Measurements from ENCODE around the gene GAREM2.

GAREM2 gene

DNA sequence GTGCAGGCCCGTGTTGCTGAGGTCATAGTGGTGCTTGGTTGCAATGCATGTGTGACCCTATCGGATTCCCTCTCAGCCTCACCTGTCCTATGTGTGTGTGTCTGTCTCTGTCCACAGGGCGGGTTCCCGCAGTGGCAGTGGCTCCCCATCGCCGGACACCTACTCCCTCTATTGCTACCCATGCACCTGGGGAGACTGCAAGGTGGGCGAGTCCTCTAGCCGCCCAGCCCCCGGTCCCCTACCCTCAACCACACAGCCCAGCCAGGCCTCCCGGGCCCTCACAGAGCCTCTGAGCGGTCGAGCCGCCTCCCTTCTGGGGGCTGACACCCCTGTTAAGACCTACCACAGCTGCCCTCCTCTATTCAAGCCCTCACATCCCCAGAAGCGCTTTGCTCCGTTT is 14.2 kb downstream of the GAREM2 start:
- DNase-seq (ENCODE audit: low read depth in 1 of 2, low spot score in 1 of 2), result no peak

GRCh38 chr2:26187537-26188104 is 14.7 kb downstream of the GAREM2 start:
- no peak for DNase-seq (ENCODE audit: low read depth in 1 of 2, low spot score in 1 of 2)

GRCh38 chr2:26189123-26189522 is 16.2 kb downstream of the GAREM2 start:
- DNase-seq (ENCODE audit: low read depth in 1 of 2, low spot score in 1 of 2), result no peak

DNA sequence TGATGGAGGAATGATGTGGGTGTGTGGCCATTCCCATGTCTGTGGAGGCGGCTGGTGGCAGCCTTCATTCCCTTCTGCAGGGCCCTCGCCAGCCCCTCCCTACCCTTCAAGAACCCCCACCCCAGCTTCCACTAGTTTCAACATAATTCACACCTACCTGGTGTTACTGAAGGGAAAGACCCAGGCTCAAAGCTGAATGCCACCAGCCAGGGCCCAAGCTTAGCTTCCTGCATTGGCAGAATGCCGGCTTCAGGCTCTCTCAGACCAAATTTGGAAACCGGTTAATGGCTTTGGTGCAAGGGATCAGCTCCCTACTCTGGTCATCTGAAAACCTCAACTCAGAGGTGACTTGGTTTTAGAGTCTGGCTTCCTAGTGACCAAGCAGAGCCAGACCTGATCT is 16.9 kb downstream of the GAREM2 start:
- DNase-seq (ENCODE audit: low read depth in 1 of 2, low spot score in 1 of 2), result no peak

- no peak for DNase-seq (ENCODE audit: low read depth in 1 of 2, low spot score in 1 of 2)
Observed at GRCh38 chr2:26190369-26190768, 17.5 kb downstream of the GAREM2 start.

DNA sequence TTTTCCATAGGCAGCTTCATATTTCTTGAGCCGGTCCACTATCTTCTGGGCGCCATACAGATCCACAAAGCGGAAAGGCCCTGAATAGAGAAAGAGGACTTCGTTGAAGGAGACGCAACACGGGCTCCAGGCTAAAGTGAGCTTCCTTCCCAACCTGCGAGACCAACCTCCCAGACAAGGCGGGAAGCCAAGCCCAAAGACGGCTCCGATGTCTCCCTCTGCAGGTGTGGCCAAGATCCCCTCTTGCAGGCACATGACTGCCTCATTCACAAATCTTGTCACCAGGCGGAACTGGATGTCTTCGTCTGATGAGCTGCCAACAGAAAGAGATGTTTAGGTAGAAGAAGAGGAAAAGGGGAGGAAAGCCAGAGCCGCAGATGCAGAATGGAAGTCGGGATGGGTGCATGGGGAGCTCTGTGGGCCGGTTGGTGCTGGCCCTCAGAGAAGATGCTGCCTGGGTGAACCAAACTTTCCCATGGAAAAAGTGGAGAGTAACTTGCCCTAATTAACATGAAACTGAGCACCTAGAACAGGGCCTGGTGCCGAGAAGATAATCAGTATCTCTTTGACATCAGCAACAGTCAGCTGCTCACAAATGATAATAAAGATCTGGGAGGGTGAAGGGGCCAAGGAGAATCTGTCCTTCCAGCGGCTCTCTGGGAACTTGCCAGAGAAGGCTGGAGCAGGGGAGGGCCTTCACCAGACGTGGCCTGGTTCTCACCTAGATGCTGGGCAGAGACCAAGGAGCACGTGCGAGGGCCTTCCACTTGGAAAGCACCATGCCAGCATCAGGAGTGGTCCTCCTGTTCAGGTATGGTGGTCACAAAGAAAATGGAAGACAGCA is 18.6 kb downstream of the GAREM2 start:
- DNase-seq (ENCODE audit: low read depth in 1 of 2, low spot score in 1 of 2), result no peak

- DNase-seq (ENCODE audit: low read depth in 1 of 2, low spot score in 1 of 2), result no peak
Observed at GRCh38 chr2:26193578-26194231, 20.8 kb downstream of the GAREM2 start.

- DNase-seq (ENCODE audit: low read depth in 1 of 2, low spot score in 1 of 2), result no peak
Observed at GRCh38 chr2:26195040-26195984, 22.4 kb downstream of the GAREM2 start.

- no peak for DNase-seq (ENCODE audit: low read depth in 1 of 2, low spot score in 1 of 2)
Observed at GRCh38 chr2:26196683-26197418, 24.0 kb downstream of the GAREM2 start.

- no peak for DNase-seq (ENCODE audit: low read depth in 1 of 2, low spot score in 1 of 2)
Observed at GRCh38 chr2:26197516-26197915, 24.6 kb downstream of the GAREM2 start.

DNA sequence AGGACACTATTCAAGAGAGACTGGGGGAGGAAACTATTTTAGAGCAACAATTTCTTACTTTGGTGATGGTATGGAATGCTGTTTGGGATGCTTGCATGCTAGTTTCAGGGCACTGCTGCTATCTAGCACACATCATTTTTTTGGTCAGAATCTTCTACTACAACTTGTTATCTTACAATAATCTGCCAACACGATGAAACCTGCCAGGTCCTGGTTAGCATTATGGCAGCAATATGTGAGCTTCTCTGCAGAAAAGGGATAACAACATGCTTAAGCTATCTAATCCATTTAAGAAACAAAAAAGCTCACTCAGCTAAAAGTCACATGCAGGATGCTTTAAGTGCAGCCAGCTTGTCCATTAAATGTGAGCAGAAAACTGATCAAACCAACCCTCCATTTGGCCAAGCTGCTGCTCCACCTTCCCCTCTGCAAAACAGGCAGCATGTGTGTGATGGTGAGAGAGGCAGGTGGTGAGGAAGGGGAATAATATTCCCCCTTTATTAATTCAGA is 30.1 kb downstream of the GAREM2 start:
- no peak for DNase-seq (ENCODE audit: low read depth in 1 of 2, low spot score in 1 of 2)

GRCh38 chr2:26203906-26204305 is 31.0 kb downstream of the GAREM2 start:
- no peak for DNase-seq (ENCODE audit: low read depth in 1 of 2, low spot score in 1 of 2)

DNA sequence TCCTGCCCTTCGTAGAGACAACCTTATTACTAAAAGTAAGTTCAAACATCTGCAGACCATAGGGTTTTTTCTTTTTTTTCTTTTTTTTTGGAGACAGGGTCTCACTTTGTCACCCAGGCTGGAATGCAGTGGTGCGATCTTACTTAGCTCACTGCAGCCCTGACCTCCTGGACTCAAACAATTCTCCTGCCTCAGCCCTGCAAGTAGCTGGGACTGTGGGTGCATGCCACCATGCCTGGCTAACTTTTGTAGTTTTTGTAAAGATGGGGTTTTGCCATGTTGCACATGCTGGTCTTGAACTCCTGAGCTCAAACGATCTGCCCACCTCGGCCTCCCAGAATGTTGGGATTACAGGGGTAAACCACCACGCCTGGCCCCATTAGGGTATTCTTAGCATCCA is 39.1 kb downstream of the GAREM2 start:
- no peak for DNase-seq (ENCODE audit: low read depth in 1 of 2, low spot score in 1 of 2)

- no peak for DNase-seq (ENCODE audit: low read depth in 1 of 2, low spot score in 1 of 2)
Observed at GRCh38 chr2:26214759-26215158, 41.9 kb downstream of the GAREM2 start.

DNA sequence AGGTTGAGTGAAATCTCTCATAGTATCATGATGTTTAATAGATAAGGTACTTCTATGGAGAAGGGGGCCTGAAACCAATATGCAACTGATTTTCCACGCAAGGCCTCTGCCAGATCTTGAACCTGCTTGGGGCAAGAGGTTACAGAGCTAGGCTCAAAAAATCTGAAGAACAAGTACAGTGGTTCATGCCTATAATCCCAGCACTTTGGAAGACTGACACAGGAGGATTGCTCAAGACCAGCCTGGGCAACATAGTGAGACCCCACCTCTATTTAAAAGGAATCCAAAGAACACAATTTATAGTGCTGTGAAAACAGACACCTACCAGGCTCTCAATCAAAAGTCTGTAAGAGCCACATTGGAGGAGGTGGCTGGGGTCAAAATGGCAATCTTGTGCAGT is 42.9 kb downstream of the GAREM2 start:
- DNase-seq (ENCODE audit: low read depth in 1 of 2, low spot score in 1 of 2), result no peak

DNA sequence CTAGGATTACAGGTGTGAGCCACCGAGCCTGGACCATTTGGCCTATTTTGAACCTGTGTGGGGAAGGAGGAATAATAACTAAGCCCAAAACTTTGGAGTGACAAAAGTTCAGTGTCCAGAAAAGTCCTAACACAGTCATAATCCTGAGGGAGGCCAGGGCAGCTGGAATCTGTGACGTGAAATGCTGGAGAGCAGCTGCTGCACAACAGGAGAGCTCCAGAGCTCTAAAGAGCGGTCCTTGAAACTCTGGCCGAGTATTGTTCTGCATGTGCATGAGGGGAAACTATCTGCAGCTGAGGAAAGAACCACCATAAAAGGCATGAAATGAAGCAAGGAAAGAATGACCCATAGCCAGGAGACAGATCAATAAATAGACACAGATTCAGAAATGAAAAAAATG is 43.7 kb downstream of the GAREM2 start:
- DNase-seq (ENCODE audit: low read depth in 1 of 2, low spot score in 1 of 2), result no peak

DNA sequence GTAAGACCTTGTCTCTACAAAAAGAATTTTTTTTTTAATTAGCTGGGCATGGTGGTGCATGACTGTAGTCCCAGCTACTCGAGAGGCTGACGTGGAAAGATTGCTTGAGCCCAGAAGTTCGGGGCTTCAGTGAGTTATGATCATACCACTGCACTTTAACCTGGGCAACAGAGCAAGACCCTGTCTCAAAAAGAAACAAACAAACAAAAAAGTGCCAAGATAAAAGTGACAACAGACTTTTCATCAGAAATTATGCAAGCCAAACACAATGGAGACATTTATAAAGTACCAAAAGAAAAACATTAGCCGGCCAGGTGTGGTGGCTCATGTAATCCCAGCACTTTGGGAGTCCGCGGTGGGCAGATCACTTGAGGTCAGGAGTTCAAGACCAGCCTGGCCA is 44.8 kb downstream of the GAREM2 start:
- DNase-seq (ENCODE audit: low read depth in 1 of 2, low spot score in 1 of 2), result no peak

GRCh38 chr2:26223018-26223417 is 50.1 kb downstream of the GAREM2 start:
- no peak for DNase-seq (ENCODE audit: low read depth in 1 of 2, low spot score in 1 of 2)

GRCh38 chr2:26224095-26224494 is 51.2 kb downstream of the GAREM2 start:
- DNase-seq (ENCODE audit: low read depth in 1 of 2, low spot score in 1 of 2), result no peak

- no peak for DNase-seq (ENCODE audit: low read depth in 1 of 2, low spot score in 1 of 2)
Observed at GRCh38 chr2:26229595-26229994, 56.7 kb downstream of the GAREM2 start.
